ENCODE measurements around the gene KMT5B.
A peak's percentile ranks its signal among the peaks of the same experiment; 100 is the strongest.
"Not testable (repeated sequence)": the region's sequence is repeated elsewhere in the genome, so short reads cannot be mapped to it uniquely, and the experiment has no call there.

Gene KMT5B

GRCh38 chr11:68213135-68213515, at the start of gene KMT5B:
Gene KMT5B (minus strand): TSS chr11:68213296. CDS start chr11:68190076, 23,220 bp downstream.
- DNase-seq: no peak

GRCh38 chr11:68262544-68262827, 49.4 kb upstream of the KMT5B start:
- no peak for DNase-seq

GRCh38 chr11:68261749-68262543, 48.9 kb upstream of the KMT5B start:
- no peak for DNase-seq

- no peak for DNase-seq
Measured at GRCh38 chr11:68261006-68261405, 47.9 kb upstream of the KMT5B start.

- no peak for DNase-seq
Measured at GRCh38 chr11:68260484-68260883, 47.4 kb upstream of the KMT5B start.

- no peak for DNase-seq
Measured at GRCh38 chr11:68259122-68259959, 46.2 kb upstream of the KMT5B start.

GRCh38 chr11:68258363-68258765, 45.3 kb upstream of the KMT5B start:
- DNase-seq: no peak

- peak; percentile 94 to 95 for DNase-seq
Measured at GRCh38 chr11:68257477-68258362, 44.6 kb upstream of the KMT5B start.

GRCh38 chr11:68256331-68256741, 43.2 kb upstream of the KMT5B start:
- no peak for DNase-seq

- no peak for DNase-seq
Measured at GRCh38 chr11:68255526-68255925, 42.4 kb upstream of the KMT5B start.

- no peak for DNase-seq
Measured at GRCh38 chr11:68254421-68254820, 41.3 kb upstream of the KMT5B start.

GRCh38 chr11:68251765-68252164, 38.7 kb upstream of the KMT5B start:
- DNase-seq: no peak

- DNase-seq: not testable (repeated sequence)
Measured at GRCh38 chr11:68244912-68245311, 31.8 kb upstream of the KMT5B start.

GRCh38 chr11:68243847-68244246, 30.8 kb upstream of the KMT5B start:
- DNase-seq: not testable (repeated sequence)

GRCh38 chr11:68242616-68243015, 29.5 kb upstream of the KMT5B start:
- no peak for DNase-seq

- DNase-seq: no peak
Measured at GRCh38 chr11:68231621-68232020, 18.5 kb upstream of the KMT5B start.

- DNase-seq: no peak
Measured at GRCh38 chr11:68229601-68230000, 16.5 kb upstream of the KMT5B start.

GRCh38 chr11:68226421-68226820, 13.3 kb upstream of the KMT5B start:
- no peak for DNase-seq

GRCh38 chr11:68224606-68225005, 11.5 kb upstream of the KMT5B start:
- DNase-seq: no peak

- no peak for DNase-seq
Measured at GRCh38 chr11:68223275-68223674, 10.2 kb upstream of the KMT5B start.

GRCh38 chr11:68221406-68221805, 8.3 kb upstream of the KMT5B start:
- DNase-seq: no peak

- DNase-seq: peak; percentile 8 to 72
Measured at GRCh38 chr11:68216171-68216938, 3.3 kb upstream of the KMT5B start.
